Activated CD4-positive, alpha-beta T cell treated with anti-CD3 and anti-CD28 coated beads, Interleukin-2, Interleukin-6, amounts not matched to agents 100 ng/mL and 50 ng/mL, durations not matched to agents 16 hours and 8 hours (primary cell): Measurements from ENCODE around the gene POLD2.

Source experiments
- DNase-seq: peaks from one replicate; pipeline ENCODE4 v3.0.0-alpha.2; 2020

Gene POLD2

GRCh38 chr7:44080118-44080517 lies 43.2 kb downstream of the POLD2 start:
- no peak for DNase-seq

GRCh38 chr7:44079331-44080021 lies 43.9 kb downstream of the POLD2 start:
- no peak for DNase-seq

- no peak for DNase-seq
Measured at GRCh38 chr7:44078521-44078920, 44.8 kb downstream of the POLD2 start.

- DNase-seq, result peak; percentile 24
Measured at GRCh38 chr7:44077681-44078091, 45.7 kb downstream of the POLD2 start.

GRCh38 chr7:44077061-44077460 lies 46.3 kb downstream of the POLD2 start:
- DNase-seq, result no peak

- no peak for DNase-seq
Measured at GRCh38 chr7:44076101-44076895, 47.0 kb downstream of the POLD2 start.

GRCh38 chr7:44075296-44076075 lies 47.9 kb downstream of the POLD2 start:
- DNase-seq, result no peak

GRCh38 chr7:44074349-44074695 lies 49.0 kb downstream of the POLD2 start:
- DNase-seq, result no peak

GRCh38 chr7:44073664-44074348 lies 49.5 kb downstream of the POLD2 start:
- DNase-seq, result peak; percentile 42

- DNase-seq, result peak; percentile 43
Measured at GRCh38 chr7:44072364-44073231, 50.8 kb downstream of the POLD2 start.

GRCh38 chr7:44071726-44072363 lies 51.5 kb downstream of the POLD2 start:
- no peak for DNase-seq

- DNase-seq, result no peak
Measured at GRCh38 chr7:44068054-44068453, 55.3 kb downstream of the POLD2 start.

GRCh38 chr7:44067064-44067951 lies 56.0 kb downstream of the POLD2 start:
- DNase-seq, result no peak

GRCh38 chr7:44066494-44067063 lies 56.8 kb downstream of the POLD2 start:
- DNase-seq, result no peak

GRCh38 chr7:44066111-44066460 lies 57.3 kb downstream of the POLD2 start:
- DNase-seq, result no peak

- peak; percentile 41 for DNase-seq
Measured at GRCh38 chr7:44065431-44066110, 57.8 kb downstream of the POLD2 start, which contains the start of gene PGAM2. Gene PGAM2 (minus strand): TSS chr7:44065567. CDS start chr7:44065529, 38 bp downstream.

- peak; percentile 22 for DNase-seq
Measured at GRCh38 chr7:44064791-44065430, 58.4 kb downstream of the POLD2 start.
